Measurements from ENCODE around the gene MMP25. TPM values are rescaled to one million over a fixed set of nuclear protein-coding genes. Genes with fewer than 3 reads are reported as not detected.

The MMP25 gene
- total RNA-seq, 1 donor from 2014 or later, result 0.16 TPM

DNA sequence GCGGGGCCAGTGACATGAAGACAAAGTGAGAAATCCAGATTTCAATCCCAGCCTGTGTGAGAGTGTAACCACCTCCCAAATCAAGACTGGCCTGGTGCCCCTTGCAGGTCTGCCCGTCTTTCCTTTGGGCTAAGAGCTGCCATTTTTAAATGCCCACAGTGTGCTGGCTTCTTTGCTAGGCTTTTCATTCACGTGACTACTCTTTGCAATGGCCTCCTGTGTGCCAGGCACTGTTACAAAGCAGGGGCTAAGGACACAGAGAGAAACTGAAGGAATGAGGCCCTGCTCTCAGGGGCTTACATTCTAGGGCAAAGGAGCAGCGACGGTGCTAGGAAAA is 53.0 kb downstream of the MMP25 start:
- Mint-ChIP-seq H3K4me1 (peaks cover 18% of the 10 kb centered on the region), H3K27ac (no peak overlapping the region), H3K4me3 (no peak overlapping the region), H3K9me3 (no peaks in the 10 kb centered on the region), H3K27me3 (ENCODE audit: low read depth) (peaks cover 29% of the 10 kb centered on the region), H3K36me3 (no peaks in the 10 kb centered on the region)
- TF ChIP-seq, protein P1, sequence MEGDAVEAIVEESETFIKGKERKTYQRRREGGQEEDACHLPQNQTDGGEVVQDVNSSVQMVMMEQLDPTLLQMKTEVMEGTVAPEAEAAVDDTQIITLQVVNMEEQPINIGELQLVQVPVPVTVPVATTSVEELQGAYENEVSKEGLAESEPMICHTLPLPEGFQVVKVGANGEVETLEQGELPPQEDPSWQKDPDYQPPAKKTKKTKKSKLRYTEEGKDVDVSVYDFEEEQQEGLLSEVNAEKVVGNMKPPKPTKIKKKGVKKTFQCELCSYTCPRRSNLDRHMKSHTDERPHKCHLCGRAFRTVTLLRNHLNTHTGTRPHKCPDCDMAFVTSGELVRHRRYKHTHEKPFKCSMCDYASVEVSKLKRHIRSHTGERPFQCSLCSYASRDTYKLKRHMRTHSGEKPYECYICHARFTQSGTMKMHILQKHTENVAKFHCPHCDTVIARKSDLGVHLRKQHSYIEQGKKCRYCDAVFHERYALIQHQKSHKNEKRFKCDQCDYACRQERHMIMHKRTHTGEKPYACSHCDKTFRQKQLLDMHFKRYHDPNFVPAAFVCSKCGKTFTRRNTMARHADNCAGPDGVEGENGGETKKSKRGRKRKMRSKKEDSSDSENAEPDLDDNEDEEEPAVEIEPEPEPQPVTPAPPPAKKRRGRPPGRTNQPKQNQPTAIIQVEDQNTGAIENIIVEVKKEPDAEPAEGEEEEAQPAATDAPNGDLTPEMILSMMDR (IDR thresholded peaks at IDR 0.05; ENCODE audit: unreplicated experiment), result no peak
- DNase-seq (ENCODE audit: low spot score in 2 of 2, unreplicated experiment in 2 of 2), result no peak

DNA sequence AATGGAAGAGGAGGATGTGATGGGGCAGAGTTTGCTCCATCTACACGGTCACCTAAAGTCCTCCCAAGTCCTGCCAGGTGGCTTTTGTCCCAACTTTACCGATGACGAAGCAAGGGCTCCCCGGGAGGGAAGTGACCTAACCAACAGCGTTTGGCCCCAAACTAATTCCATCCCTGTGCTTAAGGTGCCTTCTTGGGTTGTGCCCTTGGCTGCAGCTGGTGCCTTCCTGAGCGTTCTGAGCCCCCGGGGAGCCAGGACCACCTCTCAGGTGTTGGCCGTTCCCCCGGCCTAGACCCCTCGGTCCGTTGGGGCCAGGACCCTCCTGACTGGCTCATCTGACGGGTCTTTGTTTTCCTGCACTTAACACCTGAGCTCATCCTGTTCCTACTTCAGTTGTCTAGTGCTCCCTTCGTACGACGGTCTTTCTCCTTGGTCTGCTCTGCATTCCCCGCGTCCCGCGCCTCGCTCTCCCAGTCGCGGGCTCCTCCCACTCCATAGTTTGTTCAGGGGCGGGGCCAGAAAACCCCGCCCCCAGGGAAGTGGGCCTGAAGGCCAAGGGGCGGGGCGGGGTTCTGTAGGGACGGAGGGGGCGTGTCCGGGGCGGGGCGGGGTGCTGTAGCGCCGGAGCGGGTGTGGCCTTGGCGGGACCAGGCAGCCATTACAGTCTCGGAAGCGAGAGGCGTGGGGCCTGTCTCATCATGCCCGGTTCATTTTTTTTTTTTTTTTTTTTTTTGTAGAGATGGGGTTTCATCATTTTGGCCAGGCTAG is 53.6 kb downstream of the MMP25 start:
- TF ChIP-seq, protein P1 (IDR thresholded peaks at IDR 0.05; ENCODE audit: unreplicated experiment), result no peak
- no peaks in the 10 kb centered on the region for H3K9me3 Mint-ChIP-seq
- H3K27ac Mint-ChIP-seq, result peak overlapping the region; percentile 77
- H3K4me1 Mint-ChIP-seq, result peaks cover 18% of the 10 kb centered on the region
- peaks cover 29% of the 10 kb centered on the region for H3K27me3 Mint-ChIP-seq (ENCODE audit: low read depth)
- no peaks in the 10 kb centered on the region for H3K36me3 Mint-ChIP-seq
- peak; percentile 88 to 90 for DNase-seq (ENCODE audit: low spot score in 2 of 2, unreplicated experiment in 2 of 2)
- peak overlapping the region; percentile 64 for H3K4me3 Mint-ChIP-seq

DNA sequence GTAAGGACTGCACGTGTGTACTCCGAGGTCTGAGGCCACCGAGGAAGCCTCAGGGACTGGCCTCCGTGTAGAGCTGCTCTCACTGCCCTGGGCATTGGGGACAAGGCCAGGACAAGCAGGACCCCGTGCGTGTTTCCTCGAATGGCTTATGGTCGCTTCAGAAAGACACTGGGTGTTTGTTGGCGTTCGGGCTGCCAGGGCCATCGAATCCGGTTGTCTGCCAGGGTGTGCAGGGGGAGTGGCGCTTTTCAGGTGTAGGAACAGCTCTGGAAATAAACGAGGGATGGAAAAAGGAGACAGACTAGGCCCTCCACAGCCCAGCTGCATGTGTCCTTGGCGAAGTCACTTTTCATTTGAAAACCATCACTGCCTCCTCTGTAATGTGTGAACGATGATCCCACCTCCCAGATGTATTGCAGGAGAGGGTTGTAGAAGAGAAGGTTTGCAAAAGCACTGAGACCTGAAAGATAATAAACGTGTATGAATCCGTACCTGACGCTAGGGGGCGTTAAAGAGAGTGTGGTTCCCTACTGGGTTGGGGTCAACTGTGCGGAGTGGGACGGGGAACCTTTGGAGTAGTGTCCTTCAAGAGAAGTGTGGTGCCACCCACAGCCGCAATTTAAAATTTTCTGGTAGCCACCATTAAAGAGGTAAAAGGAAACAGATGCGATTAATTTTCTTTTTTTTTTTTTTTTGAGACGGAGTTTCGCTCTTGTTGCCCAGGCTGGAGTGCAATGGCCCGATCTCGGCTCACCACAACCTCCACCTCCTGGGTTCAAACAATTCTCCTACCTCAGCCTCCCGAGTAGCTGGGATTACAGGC is 54.9 kb downstream of the MMP25 start:
- H3K27me3 Mint-ChIP-seq (ENCODE audit: low read depth), result peaks cover 29% of the 10 kb centered on the region
- H3K4me3 Mint-ChIP-seq, result peak overlapping the region; percentile 8
- TF ChIP-seq, protein P1 (IDR thresholded peaks at IDR 0.05; ENCODE audit: unreplicated experiment), result peak; percentile 56
- H3K27ac Mint-ChIP-seq, result peak overlapping the region; percentile 4
- no peaks in the 10 kb centered on the region for H3K9me3 Mint-ChIP-seq
- H3K36me3 Mint-ChIP-seq, result no peaks in the 10 kb centered on the region
- H3K4me1 Mint-ChIP-seq, result peaks cover 23% of the 10 kb centered on the region
- no peak for DNase-seq (ENCODE audit: low spot score in 2 of 2, unreplicated experiment in 2 of 2)

DNA sequence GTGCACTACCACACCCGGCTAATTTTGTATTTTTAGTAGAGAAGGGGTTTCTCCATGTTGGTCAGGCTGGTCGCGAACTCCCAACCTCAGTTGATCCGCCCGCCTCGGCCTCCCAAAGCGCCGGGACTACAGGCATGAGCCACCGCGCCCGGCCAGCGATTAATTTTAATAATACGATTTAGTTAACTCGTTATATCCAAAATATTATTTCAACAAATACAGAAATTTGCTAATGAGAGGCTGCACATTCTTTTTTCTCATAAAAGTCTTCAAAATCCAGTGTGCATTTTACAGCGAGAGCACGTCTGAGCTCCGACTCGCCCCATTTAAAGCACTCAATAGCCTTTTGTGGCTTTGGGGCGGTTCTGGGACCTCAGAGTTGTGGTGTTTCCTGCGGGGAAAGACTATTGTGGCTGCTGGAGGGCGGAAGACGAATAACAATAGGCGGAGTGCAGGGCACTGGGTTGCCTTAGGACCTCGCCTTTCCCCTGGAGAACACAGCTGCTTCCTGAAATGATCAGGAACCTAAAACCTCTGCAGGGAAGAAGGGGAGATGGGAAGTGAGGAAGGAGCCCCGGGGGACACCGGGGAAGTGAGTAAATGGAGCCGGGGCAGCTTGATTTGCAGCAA is 55.6 kb downstream of the MMP25 start:
- Mint-ChIP-seq H3K9me3 (no peaks in the 10 kb centered on the region), H3K36me3 (no peaks in the 10 kb centered on the region), H3K4me3 (no peak overlapping the region), H3K4me1 (peaks cover 26% of the 10 kb centered on the region), H3K27me3 (ENCODE audit: low read depth) (peaks cover 29% of the 10 kb centered on the region), H3K27ac (no peak overlapping the region)
- DNase-seq (ENCODE audit: low spot score in 2 of 2, unreplicated experiment in 2 of 2), result no peak
- TF ChIP-seq, protein P1 (IDR thresholded peaks at IDR 0.05; ENCODE audit: unreplicated experiment), result no peak

DNA sequence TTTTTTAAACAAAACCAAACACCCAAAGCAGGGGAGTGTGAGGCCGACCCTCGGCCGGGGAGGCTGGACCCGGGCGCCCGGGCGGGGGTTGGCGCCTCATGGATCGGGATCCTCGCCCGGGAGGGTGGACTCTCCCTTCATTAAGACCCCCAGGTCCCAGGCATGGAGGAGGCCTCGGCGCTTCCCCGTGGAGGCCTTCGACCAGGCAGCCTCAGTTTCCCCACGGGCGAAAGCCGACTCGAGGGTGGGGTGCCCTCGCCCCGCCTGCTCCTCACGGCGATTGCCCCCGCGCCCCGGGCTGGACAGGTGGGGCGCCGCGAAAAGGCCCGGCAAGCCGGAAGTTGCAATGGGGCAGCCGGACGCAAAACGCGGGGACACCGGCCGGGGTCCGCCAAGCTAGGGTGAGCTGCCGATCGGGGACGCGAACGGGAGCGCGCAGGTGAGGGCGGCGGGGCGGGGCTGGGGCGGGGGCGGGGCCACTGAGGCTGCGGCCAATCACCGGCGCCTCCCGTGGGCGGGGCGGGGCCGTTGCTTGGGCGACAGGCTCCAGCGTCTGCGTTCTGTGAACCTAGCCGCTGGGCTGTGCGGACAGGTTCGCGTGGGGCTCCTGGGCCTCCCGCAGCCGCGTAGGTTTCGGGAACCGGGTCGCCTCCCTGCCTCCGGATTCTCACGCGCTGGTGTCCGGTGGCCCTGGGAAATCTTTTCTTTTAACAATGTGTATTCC is 60.0 kb downstream of the MMP25 start:
- peak overlapping the region; percentile 69 for H3K4me3 Mint-ChIP-seq
- no peaks in the 10 kb centered on the region for H3K9me3 Mint-ChIP-seq
- peaks cover under 1% of the 10 kb centered on the region for H3K27me3 Mint-ChIP-seq (ENCODE audit: low read depth)
- peaks cover 11% of the 10 kb centered on the region for H3K4me1 Mint-ChIP-seq
- H3K36me3 Mint-ChIP-seq, result no peaks in the 10 kb centered on the region
- peak overlapping the region; percentile 89 for H3K27ac Mint-ChIP-seq
- peak; percentile 87 to 93 for DNase-seq (ENCODE audit: low spot score in 2 of 2, unreplicated experiment in 2 of 2)
- TF ChIP-seq, protein P1 (IDR thresholded peaks at IDR 0.05; ENCODE audit: unreplicated experiment), result no peak
